AG04450 (cell line): Measurements from ENCODE around the gene MAD1L1. TPM values are rescaled to one million over a fixed set of nuclear protein-coding genes. Genes with fewer than 3 reads are reported as not detected.
A peak's percentile ranks its signal among the peaks of the same experiment; 100 is the strongest.

Experiments used
- CTCF ChIA-PET: fragments of 300-600, 350-600 bp; formaldehyde crosslinking; extraction: SDS; loops from one replicate; lab custom pipeline; 2022; ENCODE audit warnings: antibody characterized with exemption, inconsistent platforms; lab: Charles Lee
- POLR2A ChIA-PET: fragments of 350-600 bp; formaldehyde crosslinking; extraction: SDS; loops from one replicate; lab custom pipeline; 2021; ENCODE audit warnings: antibody characterized with exemption, inconsistent platforms; lab: Yijun Ruan, JAX
- DNase-seq: peaks from one replicate; pipeline ENCODE4 v3.0.0-alpha.2; 2011; ENCODE audit warnings: low read depth, low spot score
- H3K27ac ChIP-seq: one replicate; pipeline ENCODE4 v1.5.1; 2012; ENCODE audit warnings: low read depth, low read length, control low read depth
- H3K27me3 ChIP-seq: one replicate; pipeline ENCODE4 v1.6.0; 2012; ENCODE audit warnings: low read length; ENCODE audit not compliant: control insufficient read depth, insufficient read depth
- H3K4me3 ChIP-seq: 2 replicates; pipeline ENCODE4 v1.5.1; 2011; ENCODE audit warnings: mild to moderate bottlenecking, low read depth, low read length, control low read depth
- H3K9me3 ChIP-seq: 2 replicates; pipeline ENCODE4 v1.5.1; 2012; ENCODE audit warnings: low read length; ENCODE audit not compliant: control insufficient read depth, insufficient read depth
- polyA plus RNA-seq: library from polyadenylated mRNA; depleted of rRNA; stranded (reverse); fragments of >200 nt; gene quantifications from 2 replicates; pipeline ENCODE4 v1.2.3, GENCODE V29; 2011
- TF ChIP-seq, protein P1 (sequence below): IDR thresholded peaks from 2 replicates; pipeline ENCODE4 v1.5.1; 2011; ENCODE audit warnings: low read depth, low read length, control low read depth, inconsistent platforms

The MAD1L1 gene
- polyA plus RNA-seq, 1 experiment, result 11.9 TPM

DNA sequence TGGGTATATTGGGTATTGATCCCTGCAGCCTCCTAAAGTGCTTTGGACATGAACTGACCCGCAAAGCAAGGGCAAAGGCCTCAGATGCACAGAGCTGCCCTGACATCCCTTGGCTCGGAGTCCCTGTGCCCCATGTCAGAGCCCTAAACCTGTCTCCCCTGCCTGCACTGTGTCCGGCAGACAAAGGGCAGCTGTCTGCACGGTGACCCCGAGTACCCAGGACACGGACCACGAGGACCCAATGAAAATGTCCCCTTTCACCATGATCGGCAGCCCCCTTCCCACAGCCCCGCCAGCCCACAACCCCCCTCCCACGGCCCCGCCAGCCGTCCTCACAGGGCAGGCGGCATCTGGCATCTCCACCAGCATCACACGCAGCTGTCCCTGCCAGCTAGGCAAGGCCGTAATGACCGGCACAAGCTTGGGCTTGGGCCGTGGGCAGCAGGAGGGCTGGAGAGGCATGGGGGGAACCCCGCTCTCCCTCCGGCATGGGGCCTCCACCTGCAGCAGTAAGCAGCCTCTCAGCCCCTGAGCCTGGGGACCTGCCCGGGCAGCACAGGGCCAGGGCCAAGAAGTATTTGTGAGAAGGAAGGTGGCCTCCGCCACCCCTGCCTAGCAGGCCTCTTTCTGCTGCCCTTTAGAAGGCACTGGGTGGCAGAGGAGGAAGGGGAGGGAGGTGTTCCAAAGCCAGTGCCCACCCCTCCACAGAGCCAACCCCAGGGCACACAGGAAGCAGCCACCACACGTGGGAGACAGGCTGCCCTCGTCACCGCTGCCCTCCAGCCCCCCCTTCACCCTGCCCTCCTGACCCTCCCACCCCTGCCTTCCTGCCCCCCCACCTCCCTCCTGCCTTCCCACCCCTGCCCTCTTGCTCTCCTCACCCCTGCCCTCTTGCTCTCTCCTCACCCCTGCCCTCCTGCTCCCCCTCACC is 19.4 kb upstream of the MAD1L1 start:
- TF ChIP-seq, protein P1, sequence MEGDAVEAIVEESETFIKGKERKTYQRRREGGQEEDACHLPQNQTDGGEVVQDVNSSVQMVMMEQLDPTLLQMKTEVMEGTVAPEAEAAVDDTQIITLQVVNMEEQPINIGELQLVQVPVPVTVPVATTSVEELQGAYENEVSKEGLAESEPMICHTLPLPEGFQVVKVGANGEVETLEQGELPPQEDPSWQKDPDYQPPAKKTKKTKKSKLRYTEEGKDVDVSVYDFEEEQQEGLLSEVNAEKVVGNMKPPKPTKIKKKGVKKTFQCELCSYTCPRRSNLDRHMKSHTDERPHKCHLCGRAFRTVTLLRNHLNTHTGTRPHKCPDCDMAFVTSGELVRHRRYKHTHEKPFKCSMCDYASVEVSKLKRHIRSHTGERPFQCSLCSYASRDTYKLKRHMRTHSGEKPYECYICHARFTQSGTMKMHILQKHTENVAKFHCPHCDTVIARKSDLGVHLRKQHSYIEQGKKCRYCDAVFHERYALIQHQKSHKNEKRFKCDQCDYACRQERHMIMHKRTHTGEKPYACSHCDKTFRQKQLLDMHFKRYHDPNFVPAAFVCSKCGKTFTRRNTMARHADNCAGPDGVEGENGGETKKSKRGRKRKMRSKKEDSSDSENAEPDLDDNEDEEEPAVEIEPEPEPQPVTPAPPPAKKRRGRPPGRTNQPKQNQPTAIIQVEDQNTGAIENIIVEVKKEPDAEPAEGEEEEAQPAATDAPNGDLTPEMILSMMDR, result no peak
- H3K4me3 ChIP-seq, result no peak overlapping the region
- H3K27me3 ChIP-seq, result no peaks in the 10 kb centered on the region
- H3K9me3 ChIP-seq, result no peaks in the 10 kb centered on the region; the same call in 1 of the 2 replicates
- H3K27ac ChIP-seq, result no peak overlapping the region
- ChIA-PET CTCF (no interaction called here), POLR2A (no interaction called here)
- DNase-seq, result no peak

DNA sequence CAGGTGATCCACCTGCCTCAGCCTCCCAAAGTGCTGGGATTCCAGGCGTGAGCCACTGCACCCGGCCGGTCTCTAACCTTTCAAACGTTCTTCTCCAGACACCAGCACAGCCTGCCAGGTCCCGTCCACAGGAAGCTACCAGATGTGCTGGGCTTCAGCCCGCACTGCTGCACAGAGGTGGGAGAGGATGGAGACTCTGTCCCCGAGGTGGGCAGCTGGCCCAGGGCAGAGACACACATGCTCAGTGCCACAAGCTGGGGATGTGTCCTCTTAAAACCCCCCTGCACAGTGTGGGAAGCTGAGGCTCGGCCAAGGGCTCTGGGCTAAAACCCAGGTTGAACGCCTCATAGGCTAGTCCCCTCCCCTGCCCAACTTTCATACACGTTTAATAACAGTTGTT is 18.6 kb upstream of the MAD1L1 start:
- no peaks in the 10 kb centered on the region; the same call in 1 of the 2 replicates for H3K9me3 ChIP-seq
- DNase-seq, result no peak
- POLR2A ChIA-PET, result no interaction called here
- CTCF ChIA-PET, result no interaction called here
- no peak overlapping the region for H3K4me3 ChIP-seq
- H3K27ac ChIP-seq, result no peak overlapping the region
- no peaks in the 10 kb centered on the region for H3K27me3 ChIP-seq
- TF ChIP-seq, protein P1, result no peak

DNA sequence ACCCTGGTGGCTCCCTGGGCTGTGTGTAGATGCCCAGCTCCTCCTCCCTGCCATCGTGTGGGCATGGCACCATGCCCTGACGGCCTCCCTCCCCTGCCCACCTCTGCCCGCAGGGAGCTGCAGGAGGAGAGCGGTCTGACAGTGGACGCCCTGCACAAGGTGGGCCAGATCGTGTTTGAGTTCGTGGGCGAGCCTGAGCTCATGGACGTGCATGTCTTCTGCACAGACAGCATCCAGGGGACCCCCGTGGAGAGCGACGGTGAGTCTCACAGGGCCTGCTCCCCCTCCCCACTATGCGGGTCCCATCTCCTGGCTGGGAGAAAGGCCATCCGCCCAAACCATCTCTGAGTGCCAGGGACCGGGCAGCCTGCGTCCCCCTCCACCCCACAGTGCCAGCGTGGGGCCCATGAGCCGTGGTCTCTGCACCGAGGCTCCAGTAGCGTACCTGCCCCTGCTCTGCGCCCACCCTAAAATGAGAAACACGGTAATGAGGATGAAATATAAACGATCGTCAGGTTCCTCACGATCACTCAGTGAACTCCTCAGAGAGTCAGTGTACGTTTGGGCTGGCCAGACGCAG is 17.1 kb upstream of the MAD1L1 start:
- H3K9me3 ChIP-seq, result no peaks in the 10 kb centered on the region; the same call in 1 of the 2 replicates
- H3K4me3 ChIP-seq, result no peak overlapping the region
- ChIA-PET POLR2A (interaction anchor here (0.8 to 1.6 kb wide), 4 partner anchors 8 to 104 kb away, joined by 3 to 5 read pairs (median 4); partner anchors contain the start of genes MRM2 and NUDT1), CTCF (interaction anchor here (0.7 to 2.8 kb wide), 2 partner anchors 72 to 98 kb away, joined by 3 to 29 read pairs; no protein-coding TSS in a partner anchor)
- TF ChIP-seq, protein P1, result no peak
- no peak for DNase-seq
- peak overlapping the region; percentile 99 for H3K27ac ChIP-seq
- no peaks in the 10 kb centered on the region for H3K27me3 ChIP-seq

DNA sequence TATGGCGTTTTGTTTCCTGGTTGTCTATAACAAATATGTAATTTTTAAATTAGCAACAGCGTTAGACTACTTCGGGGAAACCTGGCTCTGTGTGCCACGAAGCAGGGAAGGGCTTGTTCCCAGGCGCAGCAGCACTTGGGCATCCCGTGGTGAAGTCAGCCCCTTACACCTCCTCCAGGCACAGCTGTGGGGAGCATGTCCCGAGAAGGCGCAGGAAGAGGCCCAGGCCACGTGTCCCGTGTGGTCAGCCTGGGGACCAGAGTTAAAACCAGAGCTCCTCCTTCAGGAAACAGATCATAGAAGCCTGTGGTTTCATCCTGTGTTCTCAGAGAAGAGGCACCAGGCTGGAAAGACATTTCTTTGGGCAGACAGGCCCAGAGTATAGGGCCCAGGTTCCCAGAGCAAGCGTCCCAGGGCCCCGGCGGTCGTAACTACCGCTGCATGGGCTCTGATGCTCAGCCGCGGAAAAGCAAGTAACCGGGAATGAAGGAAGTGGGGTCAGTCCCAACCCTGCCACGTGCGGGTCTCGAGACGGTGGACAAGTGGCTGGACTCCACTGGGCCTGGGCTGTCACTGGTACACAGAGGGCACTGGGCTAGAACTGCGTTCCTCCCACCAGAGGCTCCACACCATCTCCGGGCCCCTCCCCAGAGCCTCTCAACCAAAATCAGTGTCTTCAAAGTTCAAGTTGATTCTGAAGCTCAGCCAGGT is 16.4 kb upstream of the MAD1L1 start:
- H3K4me3 ChIP-seq, result no peak overlapping the region; the same call in 1 of the 2 replicates

More for the DNA sequence above, 16.4 kb upstream of the MAD1L1 start:
- TF ChIP-seq, protein P1, result no peak
- DNase-seq, result peak; percentile 89
- Histone ChIP-seq H3K27ac (peak overlapping the region; percentile 99), H3K27me3 (no peaks in the 10 kb centered on the region), H3K9me3 (no peaks in the 10 kb centered on the region; the same call in 1 of the 2 replicates)
- ChIA-PET CTCF (interaction anchor here (0.5 to 2.8 kb wide), 10 partner anchors 11 to 368 kb away, joined by 3 to 29 read pairs (median 4); no protein-coding TSS in a partner anchor), POLR2A (interaction anchor here (0.5 to 1.6 kb wide), 7 partner anchors 10 to 107 kb away, joined by 3 to 5 read pairs (median 4); no protein-coding TSS in a partner anchor)
